ENCODE data around the gene TRANK1. TPM values are rescaled to one million over a fixed set of nuclear protein-coding genes. Genes with fewer than 3 reads are reported as not detected.

The TRANK1 gene
- total RNA-seq, 1 donor from 2014 or later, result 16.4 TPM

GRCh38 chr3:36784138-36784635, 160.7 kb downstream of the TRANK1 start:
- no peak overlapping the region for H3K27ac Mint-ChIP-seq
- H3K27me3 Mint-ChIP-seq, result peaks cover 3% of the 10 kb centered on the region
- TF ChIP-seq CTCF (IDR thresholded peaks at IDR 0.05; ENCODE audit: unreplicated experiment), result no peak
- H3K4me3 Mint-ChIP-seq (ENCODE audit: low read depth), result no peak overlapping the region
- DNase-seq (ENCODE audit: low spot score, unreplicated experiment), result no peak
- H3K9me3 Mint-ChIP-seq (ENCODE audit: low read depth), result no peaks in the 10 kb centered on the region
- no peaks in the 10 kb centered on the region for H3K36me3 Mint-ChIP-seq (ENCODE audit: insufficient read depth)
- no peaks in the 10 kb centered on the region for H3K4me1 Mint-ChIP-seq (ENCODE audit: low read depth)

DNA sequence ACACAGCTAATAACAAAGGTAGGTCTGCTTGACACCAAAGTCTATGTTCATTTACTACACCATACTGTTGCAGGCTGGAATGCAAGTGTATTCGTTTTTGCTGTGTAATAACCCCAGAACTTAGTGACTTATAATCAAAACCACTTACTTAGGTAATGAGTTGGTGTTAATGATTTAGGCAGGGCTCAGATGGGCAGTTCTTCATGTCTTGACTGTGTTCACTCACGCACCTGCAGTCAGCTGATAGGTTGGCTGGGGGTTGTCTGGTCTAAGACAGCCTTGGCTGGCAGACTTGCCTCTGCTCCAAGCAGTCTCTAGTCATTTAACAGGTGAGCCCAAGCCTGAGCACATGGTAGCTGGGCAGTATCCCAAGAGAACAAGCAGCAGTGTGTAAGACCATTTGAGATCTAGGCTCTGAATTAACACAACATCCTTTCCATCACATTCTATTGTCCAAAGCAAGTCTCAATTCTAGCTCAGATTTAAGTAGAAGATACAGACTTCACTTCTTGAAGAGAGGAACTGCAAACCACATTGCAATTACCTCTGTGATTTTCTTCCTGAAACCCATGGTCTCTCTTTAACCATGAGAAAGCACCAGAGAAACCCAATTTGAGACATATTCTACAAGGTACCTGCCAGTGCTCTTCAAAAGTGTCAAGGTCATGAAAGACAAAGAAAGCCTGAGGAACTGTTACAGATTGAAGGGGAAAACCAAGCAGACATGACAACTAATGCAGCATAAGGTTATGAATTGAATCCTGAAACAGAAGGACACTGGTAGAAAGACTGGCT, 167.2 kb downstream of the TRANK1 start:
- no peak for DNase-seq (ENCODE audit: low spot score, unreplicated experiment)
- Mint-ChIP-seq H3K9me3 (ENCODE audit: low read depth) (no peaks in the 10 kb centered on the region), H3K27me3 (peaks cover 3% of the 10 kb centered on the region), H3K27ac (no peak overlapping the region), H3K4me3 (ENCODE audit: low read depth) (no peak overlapping the region), H3K4me1 (ENCODE audit: low read depth) (peaks cover 20% of the 10 kb centered on the region), H3K36me3 (ENCODE audit: insufficient read depth) (no peaks in the 10 kb centered on the region)
- no peak for TF ChIP-seq CTCF (IDR thresholded peaks at IDR 0.05; ENCODE audit: unreplicated experiment)

Other genes starting within 250 kb of the TRANK1 start
- 0.11 and 0.12 TPM in 2 replicates for gene DCLK3, start 180.5 kb downstream of the TRANK1 start, total RNA-seq
- 29.7 and 30.4 TPM in 2 replicates for gene EPM2AIP1, start 48.1 kb upstream of the TRANK1 start, total RNA-seq
- 43.8 and 46.9 TPM in 2 replicates for gene MLH1, start 48.5 kb upstream of the TRANK1 start, total RNA-seq
- 48.0 and 49.3 TPM in 2 replicates for gene LRRFIP2, start 229.5 kb upstream of the TRANK1 start, total RNA-seq